HTERT RPE-1 (cell line): ENCODE measurements around the gene TMEM140.
"Not testable (repeated sequence)": the region's sequence is repeated elsewhere in the genome, so short reads cannot be mapped to it uniquely, and the experiment has no call there.

Experiments used
- in situ Hi-C: fragments of 300-500 bp; cut with MboI; formaldehyde crosslinking; loops from 4 replicates; pipeline ENCODE4 v1.14.3; 2020; ENCODE audit warnings: low sequenced_read_pairs

The TMEM140 gene

DNA sequence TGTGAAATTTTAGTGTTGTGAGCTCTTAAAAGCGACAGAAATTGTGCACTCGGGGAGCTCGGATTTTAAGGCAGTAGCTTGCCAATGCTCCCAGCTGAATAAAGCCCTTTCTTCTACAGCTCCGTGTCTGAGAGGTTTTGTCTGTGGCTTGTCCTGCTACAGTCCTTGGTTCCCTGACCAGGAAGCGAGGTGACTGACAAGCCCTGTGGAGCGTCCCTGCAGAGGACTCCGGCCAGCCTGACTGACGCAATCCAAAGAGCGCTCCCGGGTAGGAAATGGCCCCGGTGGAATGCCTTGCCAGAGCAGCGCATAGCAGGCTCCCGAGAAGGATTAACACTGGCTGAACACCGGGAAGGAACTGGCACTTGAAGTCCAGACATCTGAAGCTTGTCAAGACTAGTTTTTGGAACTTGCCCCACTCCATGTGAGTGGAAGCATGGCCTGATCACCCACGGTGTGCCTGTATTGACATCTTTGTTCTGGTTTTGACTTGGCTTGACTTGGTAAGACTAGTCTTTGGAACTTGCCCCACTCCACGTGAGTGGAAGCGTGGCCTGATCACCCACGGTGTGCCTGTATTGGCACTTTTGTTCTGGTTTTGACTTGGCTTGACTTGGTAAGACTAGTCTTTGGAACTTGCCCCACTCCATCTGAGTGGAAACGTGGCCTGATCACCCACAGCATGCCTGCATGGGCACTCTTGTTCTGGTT, 23.9 kb downstream of the TMEM140 start:
- in situ Hi-C loops = not testable (repeated sequence)

DNA sequence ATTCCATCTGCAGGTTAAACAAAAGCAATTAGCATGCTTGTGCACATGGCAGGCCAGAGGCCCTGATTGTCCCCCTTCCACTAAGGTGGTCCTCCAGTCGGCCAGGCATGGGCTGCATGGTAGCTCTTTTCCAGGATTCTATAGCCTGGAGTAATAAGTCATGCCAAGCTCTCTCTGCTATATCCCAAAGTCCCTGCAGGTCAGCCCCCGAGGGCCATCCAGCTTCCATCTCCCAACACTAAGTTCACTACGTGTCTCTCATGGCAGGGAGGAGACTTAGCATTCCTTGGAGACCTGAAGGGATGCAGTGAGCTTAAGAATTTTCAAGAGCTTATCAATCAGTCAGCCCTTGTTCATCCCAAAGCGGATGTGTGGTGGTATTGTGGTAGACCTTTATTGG, 26.0 kb downstream of the TMEM140 start:
- in situ Hi-C loops = not testable (repeated sequence)

DNA sequence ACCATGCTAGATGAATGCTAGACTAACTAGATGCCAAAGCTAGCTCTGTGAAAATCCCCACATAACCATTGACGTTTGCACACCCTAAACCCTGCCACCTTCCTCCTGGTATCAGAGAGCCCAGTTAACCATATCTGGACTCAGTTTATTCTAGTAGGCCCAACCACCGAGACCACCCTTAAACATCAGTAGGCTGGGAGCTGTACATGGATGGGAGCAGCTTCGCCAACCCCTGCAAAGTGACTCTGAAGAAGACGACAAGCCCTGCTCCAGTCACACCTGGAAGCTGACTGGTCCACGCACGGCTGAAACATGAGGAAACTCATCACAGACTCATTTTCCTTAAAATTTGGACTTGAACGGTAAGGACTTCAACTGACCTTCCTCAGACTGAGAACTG, 27.1 kb downstream of the TMEM140 start:
- in situ Hi-C loops = no loop called here

DNA sequence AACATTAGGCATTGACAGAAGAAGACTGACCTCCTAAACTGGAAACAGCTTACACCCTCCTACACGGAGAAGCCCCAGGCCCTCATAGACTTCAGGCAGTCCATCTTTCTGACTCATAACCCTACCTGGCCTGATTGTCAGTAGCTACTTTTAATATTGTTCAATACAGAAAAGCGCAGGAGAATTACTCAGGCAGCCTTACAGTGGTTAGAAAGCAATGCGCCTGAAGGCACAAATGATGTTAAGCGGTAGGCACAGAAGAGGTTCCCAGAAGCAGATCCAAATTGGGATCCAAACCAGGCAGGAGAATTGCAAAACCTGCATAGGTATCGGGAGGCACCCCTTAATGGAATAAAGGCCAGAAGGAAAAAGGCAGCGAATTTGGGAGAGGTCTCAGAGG, 28.1 kb downstream of the TMEM140 start:
- in situ Hi-C loops = no loop called here

DNA sequence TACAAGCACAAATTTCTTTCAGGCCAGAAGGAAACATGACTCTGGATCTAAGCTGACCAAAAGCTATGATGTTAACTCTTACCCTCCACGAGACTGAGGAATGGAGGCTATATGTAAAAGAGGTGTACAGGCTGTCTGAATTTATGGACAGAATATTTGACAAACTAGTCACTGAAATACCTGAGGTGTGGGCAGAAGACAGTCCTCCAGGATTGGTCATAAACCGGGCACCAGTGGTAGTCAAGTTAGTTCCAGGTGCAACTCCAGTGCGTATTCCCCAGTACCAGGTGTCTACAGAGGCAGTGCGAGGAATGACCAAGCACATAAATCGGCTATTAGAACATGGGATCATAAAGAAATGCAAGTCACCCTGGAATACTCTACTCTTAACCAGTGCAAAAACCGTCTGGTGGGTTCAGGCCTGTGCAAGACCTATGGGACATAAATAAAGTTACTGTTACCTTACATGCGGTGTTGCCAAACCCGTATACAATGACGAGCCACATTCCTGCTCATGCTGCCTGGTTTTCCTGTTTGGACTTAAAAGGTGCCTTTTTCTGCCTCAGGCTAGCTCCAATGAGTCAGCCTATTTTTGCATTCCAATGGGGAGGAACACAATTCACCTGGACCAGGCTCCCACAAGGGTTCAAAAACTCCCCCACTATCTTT, 29.3 kb downstream of the TMEM140 start:
- in situ Hi-C loops = no loop called here

DNA sequence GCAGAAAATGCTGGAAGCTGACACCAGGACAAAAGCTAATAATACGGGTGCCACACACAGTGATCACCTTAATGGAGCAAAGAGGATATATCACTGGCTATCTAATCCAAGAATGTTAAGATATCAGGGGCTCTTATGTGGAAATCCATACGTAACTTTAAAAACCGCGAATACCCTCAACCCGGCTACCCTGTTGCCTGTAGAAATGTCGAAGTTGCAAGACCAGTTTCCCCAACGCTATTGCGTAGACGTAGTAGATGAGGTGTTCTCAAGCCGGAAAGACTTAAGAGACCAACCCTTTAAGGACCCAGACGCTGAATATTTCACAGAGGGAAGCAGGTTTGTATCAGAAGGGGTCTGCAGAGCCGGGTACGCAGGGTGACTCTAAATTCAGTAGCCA, 30.5 kb downstream of the TMEM140 start:
- in situ Hi-C loops = no loop called here

DNA sequence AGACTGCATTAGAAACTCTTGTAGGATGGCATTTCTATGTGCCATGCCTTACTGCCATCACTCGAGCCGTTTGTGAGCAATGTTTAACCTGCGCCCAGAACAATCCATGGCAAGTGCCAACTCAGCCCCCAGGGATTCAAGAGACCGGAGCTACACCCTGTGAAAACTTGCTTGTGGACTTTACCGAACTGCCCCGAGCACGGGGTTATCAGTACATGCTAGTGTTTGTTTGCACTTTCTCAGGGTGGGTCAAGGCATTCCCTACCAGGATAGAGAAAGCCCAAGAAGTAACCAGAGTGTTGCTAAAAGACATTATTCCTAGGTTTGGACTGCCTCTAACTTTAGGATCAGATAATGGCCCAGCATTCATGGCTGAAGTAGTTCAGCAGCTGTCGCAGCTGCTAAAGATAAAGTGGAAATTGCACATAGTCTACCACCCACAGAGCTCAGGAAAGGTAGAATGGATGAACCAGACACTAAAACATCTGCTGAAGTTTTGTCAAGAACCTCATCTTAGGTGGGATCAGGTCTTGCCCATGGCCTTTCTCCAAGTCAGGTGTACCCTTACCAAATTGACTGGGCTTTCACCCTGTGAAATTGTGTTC, 31.6 kb downstream of the TMEM140 start:
- in situ Hi-C loops = no loop called here

DNA sequence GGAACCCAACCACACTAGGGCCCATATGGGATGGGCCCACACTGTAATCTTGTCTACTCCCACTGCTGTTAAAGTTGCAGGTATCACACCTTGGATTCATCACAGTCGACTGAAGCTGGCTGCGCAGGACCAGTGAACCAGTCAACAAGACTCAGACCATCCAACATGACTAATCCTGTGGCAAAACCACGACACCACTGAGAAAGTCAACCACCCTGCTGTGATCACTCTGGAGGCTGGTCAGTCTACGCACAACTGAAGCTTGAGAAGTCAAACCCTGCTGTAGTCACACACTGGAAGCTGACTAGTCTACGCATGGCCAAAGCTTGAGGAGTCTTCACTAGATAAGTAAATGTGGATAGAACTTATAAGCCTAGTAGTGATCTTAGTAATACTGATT, 32.2 kb downstream of the TMEM140 start:
- in situ Hi-C loops = no loop called here

DNA sequence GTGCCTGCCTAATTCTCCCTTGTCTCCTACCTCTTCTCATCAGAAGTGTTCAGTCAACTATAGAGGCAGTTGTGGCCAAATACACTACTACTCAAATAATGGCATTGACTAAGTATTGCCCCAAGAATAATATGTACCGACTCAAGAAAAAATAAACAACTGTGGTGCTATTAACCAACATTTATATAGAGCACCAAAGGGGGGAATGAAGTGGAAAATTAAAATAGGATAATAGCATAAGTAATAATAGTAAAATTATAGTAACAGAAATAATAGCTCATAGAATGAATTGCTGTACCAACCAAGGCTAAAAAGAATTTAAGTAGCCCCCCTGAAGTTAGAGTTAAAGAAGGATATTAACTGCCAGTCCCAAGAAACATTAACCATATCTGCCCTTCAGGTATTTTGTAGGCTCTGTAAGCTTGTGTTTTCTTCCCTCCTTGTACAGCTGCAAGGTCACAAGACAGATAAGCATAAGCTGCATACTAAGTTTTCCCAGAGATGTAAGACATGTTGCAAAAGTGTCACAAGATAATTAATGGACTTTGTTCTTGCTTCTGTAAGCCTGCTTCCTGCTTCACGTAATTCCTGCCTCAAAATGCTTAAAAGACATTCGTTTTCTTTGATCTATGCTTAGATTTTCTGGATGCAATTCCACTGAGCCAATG, 33.5 kb downstream of the TMEM140 start:
- in situ Hi-C loops = no loop called here

DNA sequence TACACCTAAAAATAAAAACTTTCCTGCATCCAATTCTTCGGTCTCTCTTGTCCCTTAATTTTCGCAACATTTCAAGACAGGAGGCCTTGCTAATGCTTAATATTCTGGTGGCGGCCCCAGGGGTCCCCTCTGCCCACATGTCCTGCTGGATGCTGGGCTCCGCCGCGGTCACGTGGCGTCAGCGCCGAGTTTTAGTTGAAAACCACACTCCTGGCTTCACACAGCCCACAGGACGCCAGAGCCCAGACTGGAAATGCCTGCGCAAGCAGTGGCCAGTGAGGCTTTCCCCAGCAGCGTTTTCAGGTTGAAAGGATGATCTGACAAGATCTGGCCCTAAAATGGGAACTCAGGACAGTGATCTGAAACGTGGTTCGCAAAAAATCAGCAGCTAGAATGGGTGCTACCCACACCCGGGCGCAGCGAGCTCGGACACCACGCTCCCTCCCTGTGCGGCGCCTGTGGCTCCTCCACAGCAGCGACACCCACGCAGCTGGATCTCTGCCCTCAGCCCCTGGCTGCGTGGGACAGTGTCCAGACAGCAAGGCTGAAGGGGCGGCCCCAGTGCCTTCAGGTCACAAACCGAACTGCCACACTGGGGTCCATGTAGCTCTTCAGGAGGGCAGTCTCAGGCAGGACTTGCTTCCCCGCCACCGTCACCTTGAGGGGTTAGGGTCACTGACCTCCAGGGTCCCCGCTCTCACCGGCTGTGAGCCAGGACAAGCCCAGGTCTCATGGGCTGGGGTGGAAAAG, 34.2 kb downstream of the TMEM140 start:
- in situ Hi-C loops = no loop called here

DNA sequence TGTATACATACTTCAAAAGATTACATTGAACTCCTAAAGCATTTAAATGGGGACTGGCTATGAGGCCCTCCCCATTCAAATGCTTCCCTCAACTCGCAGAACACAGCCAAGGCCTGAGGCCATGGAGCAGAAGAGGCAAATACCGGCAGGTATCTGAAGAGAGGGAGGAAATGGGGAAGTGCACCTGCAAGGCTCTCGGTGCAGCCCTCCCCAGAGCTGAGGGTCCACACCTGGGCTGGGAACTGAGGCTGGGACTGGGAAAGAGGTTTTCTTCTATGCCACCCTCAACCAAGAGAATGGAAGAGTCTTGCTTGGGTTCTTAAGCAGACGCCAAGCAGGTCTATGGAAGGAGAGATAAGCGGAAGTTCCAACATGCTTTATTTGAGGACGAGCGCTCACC, 35.6 kb downstream of the TMEM140 start:
- in situ Hi-C loops = no loop called here

DNA sequence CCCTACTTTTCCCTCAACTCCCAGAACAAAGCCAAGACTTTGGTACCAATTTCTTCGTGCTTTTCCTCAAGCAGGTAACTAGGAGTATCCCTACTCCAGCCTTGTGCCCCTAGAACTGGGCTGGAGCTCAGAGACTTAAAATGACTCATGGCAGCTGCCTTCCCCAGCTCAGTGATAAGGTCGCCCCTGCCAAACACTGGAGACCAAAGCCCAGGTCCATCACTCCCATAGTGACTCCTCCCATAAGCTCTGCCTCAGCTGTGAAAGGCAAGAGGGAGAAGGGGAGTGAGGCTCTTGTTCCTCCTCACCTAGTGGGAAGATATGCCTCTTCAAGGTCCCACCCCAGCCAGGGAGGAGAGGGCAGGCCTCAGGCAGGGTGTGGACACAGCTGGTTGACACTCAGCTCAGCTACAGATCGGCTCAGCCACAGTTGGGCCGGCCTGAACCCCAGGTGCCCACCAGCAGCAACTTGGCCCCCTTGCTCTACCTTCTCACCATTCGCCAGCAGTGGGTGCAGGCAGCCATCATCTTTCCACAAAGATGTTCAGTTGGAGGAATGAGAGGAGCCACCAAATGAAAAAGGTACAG, 36.5 kb downstream of the TMEM140 start:
- in situ Hi-C loops = no loop called here

DNA sequence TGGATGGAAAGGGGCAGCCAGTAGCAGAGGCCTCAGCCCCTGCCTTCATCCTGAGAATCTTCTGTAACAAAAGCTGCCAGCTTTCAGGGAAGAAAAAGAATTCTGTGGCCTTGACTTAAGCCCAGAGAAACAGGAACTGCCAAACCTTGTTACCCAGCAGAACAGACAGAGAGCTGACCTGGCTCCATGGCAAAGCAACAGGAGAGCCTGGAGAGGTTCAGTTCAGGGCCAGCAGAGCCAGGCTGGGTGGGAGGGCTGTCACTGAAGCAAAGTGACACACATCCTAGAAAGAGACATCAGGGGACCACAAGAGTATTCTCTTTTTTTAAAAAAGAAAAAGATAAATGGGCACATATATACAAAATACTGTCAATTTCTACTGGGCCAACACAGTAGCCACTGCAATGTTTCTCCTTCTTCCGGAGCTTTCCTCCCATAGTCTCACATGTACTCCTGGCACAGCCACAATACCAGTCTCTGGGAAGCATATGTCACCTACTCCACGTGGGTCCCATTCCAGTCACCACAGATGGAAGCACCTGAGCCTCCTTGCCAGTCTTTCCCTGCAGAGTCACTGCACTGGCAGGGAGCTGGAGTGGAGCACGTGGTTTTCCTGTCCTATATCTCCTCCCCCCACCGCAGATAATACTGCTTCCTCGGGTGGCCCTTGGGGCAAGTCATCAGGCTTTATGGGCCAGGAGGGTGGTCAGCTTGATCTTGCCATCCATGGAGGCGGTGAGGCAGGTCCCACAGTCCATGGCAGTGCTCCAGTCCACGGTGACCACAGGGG, 37.8 kb downstream of the TMEM140 start:
- in situ Hi-C loops = no loop called here

DNA sequence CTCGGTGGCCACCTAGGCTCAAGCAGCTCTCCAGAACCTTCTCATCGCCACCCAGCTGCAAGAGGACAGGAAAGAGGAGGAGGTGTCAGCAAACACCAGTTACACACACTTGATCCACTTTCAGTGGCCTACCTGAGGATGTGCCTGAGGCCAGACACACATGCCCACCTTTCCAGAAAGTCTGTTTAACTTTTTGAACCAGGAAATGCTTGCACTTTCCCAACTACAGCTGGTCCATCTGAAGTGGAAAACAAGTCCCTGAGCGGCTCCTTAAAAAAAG, 38.3 kb downstream of the TMEM140 start:
- in situ Hi-C loops = no loop called here

DNA sequence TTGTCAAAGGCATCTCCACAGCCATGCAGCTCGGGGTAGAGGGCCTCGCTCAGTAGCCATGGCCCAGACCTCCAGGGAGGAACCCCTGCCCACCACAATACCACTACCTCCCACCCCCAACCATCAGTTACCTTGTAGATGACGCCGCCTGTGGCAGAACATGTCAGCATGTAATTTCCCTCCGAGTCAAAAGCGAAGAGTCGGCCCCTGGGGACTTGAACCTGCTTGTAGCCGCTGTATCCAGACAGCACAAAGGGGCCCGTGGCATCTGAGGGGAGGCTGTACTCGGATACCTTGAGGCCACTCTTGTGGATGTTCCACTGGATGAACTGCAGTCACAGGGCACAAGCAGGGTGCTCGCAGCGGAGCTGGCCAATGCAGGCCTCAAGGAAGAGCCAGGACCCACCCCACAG, 39.0 kb downstream of the TMEM140 start:
- in situ Hi-C loops = no loop called here

DNA sequence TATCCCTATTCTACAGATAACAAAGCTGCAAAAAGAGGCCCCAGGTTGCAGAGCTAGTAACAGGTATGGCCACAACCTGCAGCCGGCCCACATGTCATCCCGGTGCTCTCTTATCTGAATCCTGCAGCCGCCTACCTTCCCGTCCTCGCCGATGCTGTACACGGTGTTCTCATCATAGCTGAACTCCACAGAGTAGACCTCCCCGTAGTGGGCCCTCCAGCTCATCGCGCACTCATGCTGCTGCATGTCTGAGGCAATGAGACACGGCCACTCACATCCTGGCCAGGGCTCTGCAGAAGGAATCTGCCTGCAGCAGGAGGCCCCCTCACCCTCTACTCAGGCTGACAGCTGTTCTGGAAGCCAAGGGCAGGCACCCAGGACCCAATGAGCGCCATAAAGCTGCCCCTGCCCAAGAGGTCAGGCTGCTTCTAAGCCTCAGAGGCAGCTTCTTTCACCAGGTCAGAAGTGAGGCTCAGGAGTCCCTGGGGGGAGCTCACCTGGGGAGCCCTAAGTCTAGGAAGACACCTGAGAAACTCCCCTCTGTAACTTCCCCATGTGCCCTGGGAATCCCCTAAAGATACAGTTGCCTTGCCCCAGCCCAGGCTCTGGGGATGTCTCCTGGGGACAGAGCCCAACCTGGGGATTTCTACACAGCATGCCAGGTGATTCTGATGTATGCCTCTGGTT, 40.6 kb downstream of the TMEM140 start:
- in situ Hi-C loops = no loop called here

DNA sequence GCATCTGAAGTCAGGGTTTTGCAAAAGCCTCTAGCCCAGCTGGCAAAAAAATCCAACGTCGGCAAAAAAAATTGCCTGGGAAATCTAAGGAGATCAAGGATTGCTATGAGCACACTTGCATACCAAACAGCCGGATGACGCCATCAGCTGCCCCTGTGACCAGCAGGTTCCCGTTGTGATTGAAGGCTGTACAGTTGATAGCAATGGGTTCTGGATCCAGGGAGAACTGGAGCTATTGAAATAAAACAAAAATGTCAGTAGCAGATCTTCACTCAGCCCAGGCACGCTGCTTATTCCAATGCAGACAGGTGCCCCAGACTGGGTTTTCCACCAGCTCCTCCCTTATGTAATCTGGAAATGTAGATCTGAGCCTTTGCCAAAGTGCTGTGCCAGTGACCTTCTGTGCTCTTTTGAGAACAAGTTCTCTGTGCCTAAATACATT, 41.4 kb downstream of the TMEM140 start:
- in situ Hi-C loops = no loop called here

DNA sequence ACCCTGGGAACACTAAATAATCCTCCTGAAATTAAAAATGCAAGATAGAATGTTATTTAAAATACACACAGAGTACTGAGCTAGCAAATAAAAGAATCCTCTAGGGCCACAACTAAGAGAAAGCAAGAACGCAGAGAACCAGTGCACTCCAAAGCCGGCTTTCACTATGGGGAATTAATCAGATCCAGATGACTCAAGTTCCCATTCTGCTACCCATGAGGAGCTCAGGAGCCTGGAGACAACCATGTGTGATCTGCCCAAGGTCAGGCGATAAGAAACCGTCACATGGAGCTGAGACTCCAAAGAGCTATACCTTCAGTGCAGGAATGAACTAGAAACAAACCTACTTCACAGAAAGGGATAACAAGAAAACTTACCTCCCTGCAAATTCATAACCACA, 42.1 kb downstream of the TMEM140 start:
- in situ Hi-C loops = no loop called here

DNA sequence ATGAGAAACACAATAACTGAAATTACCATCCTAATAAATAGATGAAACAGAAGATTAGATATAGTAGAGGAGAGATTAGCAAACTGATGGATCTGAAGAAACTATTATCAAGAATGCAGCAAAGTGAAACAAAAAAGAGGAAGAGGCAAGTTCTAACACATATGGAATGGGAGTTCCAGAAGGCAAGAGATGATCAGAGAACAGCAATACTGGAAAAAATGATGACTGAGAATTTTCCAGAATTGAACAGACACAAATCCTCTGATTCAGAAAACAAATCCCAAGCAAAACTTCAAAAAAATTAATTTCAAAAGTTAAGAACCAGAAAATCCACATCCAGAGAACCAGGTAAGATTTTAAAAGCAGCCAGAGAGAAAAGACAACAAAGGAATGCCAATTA, 42.8 kb downstream of the TMEM140 start:
- in situ Hi-C loops = no loop called here
